HEK293 (cell line): Measurements from ENCODE around the gene ANKH.

Experiments used
- GLI4 ChIP-seq: fragments of 450-650 bp; formaldehyde crosslinking; IDR thresholded peaks from 2 replicates; pipeline ENCODE4 v1.5.1; 2016; ENCODE audit warnings: missing biosample characterization, missing genetic modification characterization
- RBAK ChIP-seq: fragments of 450-650 bp; formaldehyde crosslinking; IDR thresholded peaks from 2 replicates; pipeline ENCODE4 v1.5.1; 2016; ENCODE audit warnings: missing biosample characterization, missing genetic modification characterization
- ZBTB7A ChIP-seq: fragments of 450-650 bp; formaldehyde crosslinking; IDR thresholded peaks from 2 replicates; pipeline ENCODE4 v1.5.1; 2016; ENCODE audit warnings: low read depth, missing biosample characterization, missing genetic modification characterization
- ZNF184 ChIP-seq: fragments of 450-650 bp; IDR thresholded peaks from 2 replicates; pipeline ENCODE4 v1.5.1; 2018; ENCODE audit warnings: missing biosample characterization, mild to moderate bottlenecking, missing genetic modification characterization
- ZNF23 ChIP-seq: fragments of 450-650 bp; formaldehyde crosslinking; IDR thresholded peaks from 2 replicates; pipeline ENCODE4 v1.5.1; 2016; ENCODE audit warnings: missing biosample characterization, missing genetic modification characterization, borderline replicate concordance
- ZNF561 ChIP-seq: fragments of 450-650 bp; IDR thresholded peaks from 2 replicates; pipeline ENCODE4 v1.5.1; 2018; ENCODE audit warnings: missing biosample characterization, missing genetic modification characterization, borderline replicate concordance
- ZNF792 ChIP-seq: fragments of 450-650 bp; formaldehyde crosslinking; IDR thresholded peaks from 2 replicates; pipeline ENCODE4 v1.5.1; 2016; ENCODE audit warnings: missing biosample characterization, missing genetic modification characterization
- TF ChIP-seq, protein P1 (sequence below): fragments of 450-650 bp; formaldehyde crosslinking; IDR thresholded peaks from 2 replicates; pipeline ENCODE4 v1.5.1; 2016; ENCODE audit warnings: missing biosample characterization, missing genetic modification characterization

DNA sequence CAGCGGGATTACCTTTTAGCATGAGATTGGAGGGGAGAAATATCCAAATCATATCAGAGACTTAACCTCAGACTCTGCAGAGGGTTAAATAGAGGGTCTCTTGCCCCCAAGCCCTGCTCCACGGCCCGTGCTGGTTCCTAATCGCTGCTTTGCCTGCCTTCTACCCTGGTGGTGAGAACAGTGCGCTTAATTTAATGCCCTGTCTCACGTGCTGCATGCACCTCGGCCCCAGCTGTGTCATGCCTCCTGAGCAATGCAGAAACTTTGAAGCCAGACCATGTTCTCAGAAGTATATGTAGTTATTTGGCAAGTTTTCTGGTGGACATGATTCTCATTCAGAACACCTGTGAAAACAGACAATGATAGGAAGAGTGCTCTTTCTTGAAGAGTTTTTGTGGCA lies 205.6 kb downstream of the ANKH start:
- TF ChIP-seq ZBTB7A (tag by site-specific recombination), result no peak
- TF ChIP-seq, protein P1, sequence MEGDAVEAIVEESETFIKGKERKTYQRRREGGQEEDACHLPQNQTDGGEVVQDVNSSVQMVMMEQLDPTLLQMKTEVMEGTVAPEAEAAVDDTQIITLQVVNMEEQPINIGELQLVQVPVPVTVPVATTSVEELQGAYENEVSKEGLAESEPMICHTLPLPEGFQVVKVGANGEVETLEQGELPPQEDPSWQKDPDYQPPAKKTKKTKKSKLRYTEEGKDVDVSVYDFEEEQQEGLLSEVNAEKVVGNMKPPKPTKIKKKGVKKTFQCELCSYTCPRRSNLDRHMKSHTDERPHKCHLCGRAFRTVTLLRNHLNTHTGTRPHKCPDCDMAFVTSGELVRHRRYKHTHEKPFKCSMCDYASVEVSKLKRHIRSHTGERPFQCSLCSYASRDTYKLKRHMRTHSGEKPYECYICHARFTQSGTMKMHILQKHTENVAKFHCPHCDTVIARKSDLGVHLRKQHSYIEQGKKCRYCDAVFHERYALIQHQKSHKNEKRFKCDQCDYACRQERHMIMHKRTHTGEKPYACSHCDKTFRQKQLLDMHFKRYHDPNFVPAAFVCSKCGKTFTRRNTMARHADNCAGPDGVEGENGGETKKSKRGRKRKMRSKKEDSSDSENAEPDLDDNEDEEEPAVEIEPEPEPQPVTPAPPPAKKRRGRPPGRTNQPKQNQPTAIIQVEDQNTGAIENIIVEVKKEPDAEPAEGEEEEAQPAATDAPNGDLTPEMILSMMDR (tag by site-specific recombination), result no peak
- no peak for TF ChIP-seq ZNF561
- no peak for TF ChIP-seq ZNF23 (tag by site-specific recombination)
- TF ChIP-seq RBAK (tag by site-specific recombination), result no peak
- no peak for TF ChIP-seq ZNF792 (tag by site-specific recombination)
- TF ChIP-seq GLI4 (tag by site-specific recombination), result no peak
- no peak for TF ChIP-seq ZNF184
